ENCODE measurements around the gene OXTR.

Gene OXTR

GRCh38 chr3:8767256-8767666 lies 2.2 kb downstream of the OXTR start:
- no peak for DNase-seq

GRCh38 chr3:8766148-8766547 lies 3.3 kb downstream of the OXTR start:
- no peak for DNase-seq

GRCh38 chr3:8765528-8765927 lies 3.9 kb downstream of the OXTR start:
- no peak for DNase-seq

GRCh38 chr3:8764528-8764927 lies 4.9 kb downstream of the OXTR start:
- no peak for DNase-seq

- no peak for DNase-seq
These were observed 6.6 kb downstream of the OXTR start for GRCh38 chr3:8762607-8763377.

- DNase-seq, result no peak
These were observed 7.5 kb downstream of the OXTR start for GRCh38 chr3:8761866-8762265.

- DNase-seq, result no peak
These were observed 8.9 kb downstream of the OXTR start for GRCh38 chr3:8760506-8760905.

GRCh38 chr3:8760091-8760490 lies 9.3 kb downstream of the OXTR start:
- DNase-seq, result no peak

- no peak for DNase-seq
These were observed 10.2 kb downstream of the OXTR start for GRCh38 chr3:8759038-8759707.

- DNase-seq, result no peak
These were observed 11.6 kb downstream of the OXTR start for GRCh38 chr3:8757551-8758518.

GRCh38 chr3:8756671-8757070 lies 12.7 kb downstream of the OXTR start:
- no peak for DNase-seq

- no peak for DNase-seq
These were observed 13.7 kb downstream of the OXTR start for GRCh38 chr3:8755564-8756237.

GRCh38 chr3:8755097-8755496 lies 14.3 kb downstream of the OXTR start:
- no peak for DNase-seq

GRCh38 chr3:8752832-8753231 lies 16.6 kb downstream of the OXTR start:
- DNase-seq, result no peak

- no peak for DNase-seq
These were observed 20.1 kb downstream of the OXTR start for GRCh38 chr3:8749316-8749715.

- no peak for DNase-seq
These were observed 22.6 kb downstream of the OXTR start for GRCh38 chr3:8746780-8747345.

GRCh38 chr3:8745619-8746370 lies 23.6 kb downstream of the OXTR start:
- DNase-seq, result no peak

GRCh38 chr3:8743911-8744310 lies 25.5 kb downstream of the OXTR start:
- DNase-seq, result peak in 1 of 2 donors; percentile 6

- no peak for DNase-seq
These were observed 26.3 kb downstream of the OXTR start for GRCh38 chr3:8743021-8743601.

- DNase-seq, result no peak
These were observed 27.7 kb downstream of the OXTR start for GRCh38 chr3:8741581-8742261.

Data from hippocampal formation (tissue), 2 donors.